ENCODE data around the gene PCBD1. TPM values are rescaled to one million over a fixed set of nuclear protein-coding genes. Genes with fewer than 3 reads are reported as not detected.
"Not testable (repeated sequence)": the region's sequence is repeated elsewhere in the genome, so short reads cannot be mapped to it uniquely, and the experiment has no call there.

PCBD1 gene
- total RNA-seq, 1 donor from 2014 or later = 29.1 TPM

DNA sequence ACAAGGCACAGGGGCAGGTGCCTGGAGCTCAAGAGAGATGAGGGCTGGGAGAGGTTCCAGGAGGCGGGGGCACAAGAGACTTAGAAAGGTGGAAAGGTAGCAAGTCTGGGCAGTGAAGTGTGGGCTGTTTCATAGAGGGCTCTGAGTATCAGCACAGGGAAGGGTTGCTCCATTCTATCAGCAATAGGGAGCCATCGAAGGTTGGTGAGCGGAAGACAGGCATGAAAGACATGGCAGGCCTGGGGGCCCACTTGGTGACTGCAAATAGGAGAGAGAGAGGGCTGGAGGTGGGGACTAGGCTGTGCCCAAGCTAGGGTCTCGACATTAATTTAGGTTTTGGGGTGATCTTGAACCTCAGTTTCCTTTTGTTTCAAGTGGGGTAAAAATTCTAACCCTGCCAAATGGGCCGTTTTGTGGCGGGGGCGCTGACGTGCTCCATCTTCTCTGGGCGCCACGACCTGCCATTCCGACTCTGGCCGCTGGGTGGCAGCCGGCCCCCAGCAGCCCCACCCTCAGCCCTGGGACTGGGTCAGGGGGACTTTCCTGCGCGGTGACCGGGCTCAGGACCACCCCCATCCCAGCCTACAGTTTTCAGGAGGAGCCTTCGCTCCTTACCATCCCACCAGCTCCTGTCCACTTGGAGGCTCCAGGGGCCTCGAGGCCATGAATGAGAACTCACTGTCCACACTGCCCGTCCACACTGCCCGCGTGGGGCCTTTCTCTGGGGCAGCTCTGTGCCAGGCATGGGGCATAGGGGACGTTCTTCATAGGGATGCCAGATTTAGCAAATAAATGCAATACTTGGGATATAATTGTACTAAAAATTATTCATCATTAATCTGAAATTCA lies 37.2 kb upstream of the PCBD1 start:
- DNase-seq = peak; percentile 78
- TF ChIP-seq, protein P1, sequence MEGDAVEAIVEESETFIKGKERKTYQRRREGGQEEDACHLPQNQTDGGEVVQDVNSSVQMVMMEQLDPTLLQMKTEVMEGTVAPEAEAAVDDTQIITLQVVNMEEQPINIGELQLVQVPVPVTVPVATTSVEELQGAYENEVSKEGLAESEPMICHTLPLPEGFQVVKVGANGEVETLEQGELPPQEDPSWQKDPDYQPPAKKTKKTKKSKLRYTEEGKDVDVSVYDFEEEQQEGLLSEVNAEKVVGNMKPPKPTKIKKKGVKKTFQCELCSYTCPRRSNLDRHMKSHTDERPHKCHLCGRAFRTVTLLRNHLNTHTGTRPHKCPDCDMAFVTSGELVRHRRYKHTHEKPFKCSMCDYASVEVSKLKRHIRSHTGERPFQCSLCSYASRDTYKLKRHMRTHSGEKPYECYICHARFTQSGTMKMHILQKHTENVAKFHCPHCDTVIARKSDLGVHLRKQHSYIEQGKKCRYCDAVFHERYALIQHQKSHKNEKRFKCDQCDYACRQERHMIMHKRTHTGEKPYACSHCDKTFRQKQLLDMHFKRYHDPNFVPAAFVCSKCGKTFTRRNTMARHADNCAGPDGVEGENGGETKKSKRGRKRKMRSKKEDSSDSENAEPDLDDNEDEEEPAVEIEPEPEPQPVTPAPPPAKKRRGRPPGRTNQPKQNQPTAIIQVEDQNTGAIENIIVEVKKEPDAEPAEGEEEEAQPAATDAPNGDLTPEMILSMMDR (IDR thresholded peaks at IDR 0.05; ENCODE audit: partially characterized antibody, unreplicated experiment) = peak; percentile 99
- no peak overlapping the region for H3K4me3 Mint-ChIP-seq (ENCODE audit: unreplicated experiment)
- peaks cover 2% of the 10 kb centered on the region for H3K9me3 Mint-ChIP-seq (ENCODE audit: unreplicated experiment)
- H3K27me3 Mint-ChIP-seq (ENCODE audit: unreplicated experiment) = peaks cover 3% of the 10 kb centered on the region
- H3K4me1 Mint-ChIP-seq (ENCODE audit: low read depth, unreplicated experiment) = peaks cover 6% of the 10 kb centered on the region
- no peaks in the 10 kb centered on the region for H3K36me3 Mint-ChIP-seq (ENCODE audit: unreplicated experiment)
- H3K27ac Mint-ChIP-seq (ENCODE audit: unreplicated experiment) = no peak overlapping the region

DNA sequence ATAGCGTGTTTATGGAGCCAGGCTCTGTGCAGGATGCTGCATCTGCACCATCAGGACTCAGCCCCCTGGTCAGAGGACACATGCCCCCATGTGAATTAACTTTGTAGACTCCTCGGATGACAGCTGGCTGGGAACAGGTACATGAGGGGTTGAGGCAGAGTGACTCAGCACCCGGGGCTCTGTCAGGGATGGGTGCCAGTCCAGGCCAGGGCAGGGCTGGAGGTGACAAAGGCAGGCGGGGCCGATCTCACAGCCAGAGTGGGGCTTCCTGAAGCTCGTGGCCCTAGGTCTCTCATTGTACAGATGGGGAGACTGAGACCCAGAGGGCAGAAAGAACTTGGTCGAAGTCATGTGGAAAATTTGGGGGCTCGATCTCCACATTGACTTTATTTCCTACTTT lies 35.3 kb upstream of the PCBD1 start:
- H3K4me1 Mint-ChIP-seq (ENCODE audit: low read depth, unreplicated experiment) = peaks cover 9% of the 10 kb centered on the region
- TF ChIP-seq, protein P1 (IDR thresholded peaks at IDR 0.05; ENCODE audit: partially characterized antibody, unreplicated experiment) = no peak
- H3K27ac Mint-ChIP-seq (ENCODE audit: unreplicated experiment) = no peak overlapping the region
- H3K4me3 Mint-ChIP-seq (ENCODE audit: unreplicated experiment) = no peak overlapping the region
- no peak for DNase-seq
- no peaks in the 10 kb centered on the region for H3K9me3 Mint-ChIP-seq (ENCODE audit: unreplicated experiment)
- H3K27me3 Mint-ChIP-seq (ENCODE audit: unreplicated experiment) = no peaks in the 10 kb centered on the region
- no peaks in the 10 kb centered on the region for H3K36me3 Mint-ChIP-seq (ENCODE audit: unreplicated experiment)

DNA sequence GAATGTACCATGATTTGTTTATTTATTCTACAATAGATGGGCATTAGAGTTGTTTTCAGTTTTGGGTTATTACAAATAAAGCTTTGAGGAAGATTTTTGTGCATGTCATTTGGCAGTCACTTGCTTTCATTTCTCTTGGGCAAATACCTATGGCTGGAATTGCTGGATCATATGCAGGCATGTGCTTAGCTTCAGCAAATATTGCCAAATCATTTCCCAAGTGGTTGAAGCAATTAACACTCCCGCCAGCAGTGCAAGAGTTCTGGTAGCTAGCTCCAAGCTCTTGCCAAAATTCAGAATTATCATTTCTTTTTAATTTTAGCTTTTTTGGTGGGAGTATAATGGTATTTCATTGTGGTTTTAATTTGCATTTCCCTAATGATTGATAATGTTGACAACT lies 32.9 kb upstream of the PCBD1 start:
- H3K4me3 Mint-ChIP-seq (ENCODE audit: unreplicated experiment) = no peak overlapping the region
- no peaks in the 10 kb centered on the region for H3K9me3 Mint-ChIP-seq (ENCODE audit: unreplicated experiment)
- H3K4me1 Mint-ChIP-seq (ENCODE audit: low read depth, unreplicated experiment) = peaks cover 15% of the 10 kb centered on the region
- TF ChIP-seq, protein P1 (IDR thresholded peaks at IDR 0.05; ENCODE audit: partially characterized antibody, unreplicated experiment) = no peak
- peaks cover 5% of the 10 kb centered on the region for H3K27me3 Mint-ChIP-seq (ENCODE audit: unreplicated experiment)
- H3K27ac Mint-ChIP-seq (ENCODE audit: unreplicated experiment) = no peak overlapping the region
- DNase-seq = no peak
- no peaks in the 10 kb centered on the region for H3K36me3 Mint-ChIP-seq (ENCODE audit: unreplicated experiment)

DNA sequence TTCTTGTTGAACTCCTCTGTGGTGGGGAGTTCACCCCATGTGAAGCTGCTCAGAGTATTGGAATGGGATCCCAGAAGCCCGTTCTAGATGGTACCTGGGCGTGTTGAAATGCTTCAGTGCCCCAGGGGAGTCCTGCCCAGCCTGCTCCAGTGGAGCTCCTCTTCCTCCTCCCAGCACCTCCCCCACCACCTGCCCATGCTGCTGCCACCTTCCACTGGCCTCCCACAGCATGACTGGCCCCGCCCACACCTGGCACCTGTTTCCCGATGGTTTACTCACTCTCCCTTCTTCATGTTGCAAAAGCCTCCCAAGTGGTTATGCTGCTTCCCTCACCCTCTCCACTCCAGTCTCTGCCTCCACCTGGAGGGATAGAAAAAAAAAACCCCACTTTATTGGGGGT lies 32.2 kb upstream of the PCBD1 start:
- Mint-ChIP-seq H3K4me3 (ENCODE audit: unreplicated experiment) (no peak overlapping the region), H3K9me3 (ENCODE audit: unreplicated experiment) (no peaks in the 10 kb centered on the region)
- TF ChIP-seq, protein P1 (IDR thresholded peaks at IDR 0.05; ENCODE audit: partially characterized antibody, unreplicated experiment) = no peak

DNA sequence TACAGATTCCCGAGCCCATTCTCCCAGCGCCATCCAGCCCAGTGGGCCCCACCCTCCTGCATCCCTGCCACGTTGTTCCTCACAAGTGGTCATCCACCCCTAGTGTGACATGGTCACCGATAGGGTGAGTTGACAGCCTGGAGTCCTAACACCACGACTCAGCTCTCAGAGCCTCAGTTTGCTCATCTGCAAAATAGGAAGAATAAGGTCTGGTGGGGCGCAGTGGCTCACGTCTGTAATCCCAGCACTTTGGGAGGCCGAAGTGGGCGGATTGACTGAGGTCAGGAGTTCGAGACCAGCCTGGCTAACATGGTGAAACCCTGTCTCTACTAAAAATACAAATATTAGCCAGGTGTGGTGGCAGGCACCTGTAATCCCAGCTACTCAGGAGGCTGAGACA lies 31.5 kb upstream of the PCBD1 start:
- H3K27ac Mint-ChIP-seq (ENCODE audit: unreplicated experiment); DNase-seq; H3K9me3 Mint-ChIP-seq (ENCODE audit: unreplicated experiment); H3K27me3 Mint-ChIP-seq (ENCODE audit: unreplicated experiment); H3K36me3 Mint-ChIP-seq (ENCODE audit: unreplicated experiment); H3K4me3 Mint-ChIP-seq (ENCODE audit: unreplicated experiment): not testable (repeated sequence)
- H3K4me1 Mint-ChIP-seq (ENCODE audit: low read depth, unreplicated experiment) = peaks cover 15% of the 10 kb centered on the region

More for the DNA sequence above, 32.2 kb upstream of the PCBD1 start:
- DNase-seq = no peak
- peaks cover 15% of the 10 kb centered on the region for H3K4me1 Mint-ChIP-seq (ENCODE audit: low read depth, unreplicated experiment)
- H3K27me3 Mint-ChIP-seq (ENCODE audit: unreplicated experiment) = peaks cover 5% of the 10 kb centered on the region
- H3K27ac Mint-ChIP-seq (ENCODE audit: unreplicated experiment) = no peak overlapping the region
- no peaks in the 10 kb centered on the region for H3K36me3 Mint-ChIP-seq (ENCODE audit: unreplicated experiment)

All from glutamatergic neuron (in vitro differentiated cells).